Measurements from ENCODE around the gene TRAK1.

Gene TRAK1

GRCh38 chr3:42274266-42274665, 183.1 kb downstream of the TRAK1 start:
- no peak for DNase-seq (ENCODE audit: low read depth in 2 of 2)

- no peak for DNase-seq (ENCODE audit: low read depth in 2 of 2)
Measured at GRCh38 chr3:42275217-42275616, 184.1 kb downstream of the TRAK1 start.
